Coronary artery (tissue), 2 donors: ENCODE measurements around the gene SFI1.

ENCODE experiments used
- DNase-seq: peaks from one replicate; pipeline ENCODE4 v3.0.0-alpha.2; 2017; ENCODE audit warnings: low spot score
- H3K27ac ChIP-seq, 2 donors: fragments of 200-600 bp; sonication (generic); one replicate each; pipeline ENCODE4 v1.5.1; 2016 to 2019
- H3K4me3 ChIP-seq: fragments of 200-600 bp; sonication (generic); 2 replicates; pipeline ENCODE4 v1.5.1; 2016; ENCODE audit warnings: mild to moderate bottlenecking, moderate library complexity
- CTCF ChIP-seq: fragments of 200-600 bp; sonication (generic); IDR thresholded peaks from one replicate; pipeline ENCODE4 v1.5.1; 2019; ENCODE audit warnings: antibody characterized with exemption

SFI1 gene

DNA sequence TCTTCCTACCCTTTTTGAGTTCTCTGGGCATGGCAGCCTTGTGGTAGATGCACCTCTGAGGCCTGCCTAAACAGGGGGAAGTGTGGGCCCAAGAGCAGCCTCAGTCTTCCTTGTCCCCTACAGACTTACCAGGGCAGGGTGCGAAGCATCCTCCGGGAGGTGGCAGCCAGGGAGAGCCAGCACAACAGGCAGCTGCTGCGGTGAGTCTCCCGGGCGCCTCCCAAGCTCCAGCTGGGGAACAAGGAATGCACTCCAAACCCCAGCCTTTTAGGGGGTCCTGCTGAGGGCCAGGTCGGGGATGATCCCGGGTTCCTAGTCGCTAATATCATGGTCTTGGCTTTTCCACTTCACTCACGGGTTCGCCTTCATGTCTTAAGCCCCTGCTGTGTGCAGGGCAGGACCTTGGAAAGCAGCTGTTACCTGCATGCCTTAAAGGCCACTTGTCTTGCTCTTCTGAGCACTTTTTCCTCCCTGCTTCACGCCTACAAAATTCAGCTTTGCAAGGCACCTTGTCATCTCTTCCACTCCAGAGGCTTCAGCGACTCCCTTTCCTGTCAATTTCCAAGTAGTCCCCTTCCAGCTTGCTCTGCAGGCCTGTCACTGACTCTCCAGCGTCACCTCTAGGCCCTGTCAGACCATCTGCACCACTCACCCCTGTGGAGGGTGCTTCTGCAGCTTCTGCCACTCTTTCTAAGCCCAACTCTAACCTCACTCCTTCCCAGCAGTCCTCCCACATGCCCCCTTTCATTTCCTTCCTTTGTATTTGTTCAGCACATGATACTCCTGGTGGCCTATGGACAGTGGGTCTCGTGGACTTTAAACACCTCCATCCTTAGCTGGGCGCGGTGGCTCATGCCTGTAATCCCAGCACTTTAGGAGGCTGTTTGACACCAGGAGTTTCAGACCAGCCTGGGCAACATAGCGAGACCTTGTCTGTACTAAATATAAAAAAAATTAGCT is 108.7 kb downstream of the SFI1 start:
- no peak overlapping the region for H3K4me3 ChIP-seq
- no peak for DNase-seq
- H3K27ac ChIP-seq, result no peak overlapping the region
- no peak for TF ChIP-seq CTCF

- DNase-seq, result no peak
- TF ChIP-seq CTCF, result no peak
- H3K27ac ChIP-seq, result no peak overlapping the region
- no peak overlapping the region for H3K4me3 ChIP-seq
Measured at GRCh38 chr22:31605851-31606585, 109.7 kb downstream of the SFI1 start.

DNA sequence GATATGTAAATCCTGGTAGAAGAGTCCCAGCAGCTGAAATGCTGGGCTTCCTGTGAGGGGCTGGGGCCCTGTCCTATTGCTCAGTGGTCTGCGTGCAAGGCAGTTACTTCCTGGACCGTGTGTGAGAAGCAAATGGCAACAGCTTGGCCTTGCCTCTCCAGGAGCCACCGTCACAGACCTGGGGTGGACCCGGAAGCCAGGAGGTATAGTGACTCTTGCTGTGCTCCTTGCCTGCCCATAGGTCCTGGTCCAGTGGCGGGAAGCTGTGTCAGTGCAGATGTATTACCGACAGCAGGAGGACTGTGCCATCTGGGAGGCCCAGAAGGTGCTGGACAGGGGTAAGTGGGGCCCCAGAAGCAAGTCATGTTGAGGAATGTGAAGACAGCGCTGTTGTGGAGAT is 111.4 kb downstream of the SFI1 start:
- no peak for DNase-seq
- no peak for TF ChIP-seq CTCF
- Histone ChIP-seq H3K27ac (no peak overlapping the region), H3K4me3 (no peak overlapping the region)

GRCh38 chr22:31609716-31610115 is 113.4 kb downstream of the SFI1 start:
- no peak for DNase-seq
- no peak overlapping the region for H3K4me3 ChIP-seq
- H3K27ac ChIP-seq, result no peak overlapping the region
- TF ChIP-seq CTCF, result no peak

- H3K27ac ChIP-seq, result no peak overlapping the region
- no peak for TF ChIP-seq CTCF
- no peak for DNase-seq
- no peak overlapping the region for H3K4me3 ChIP-seq
Measured at GRCh38 chr22:31610611-31611010, 114.3 kb downstream of the SFI1 start.

GRCh38 chr22:31611061-31611760 is 114.9 kb downstream of the SFI1 start:
- H3K27ac ChIP-seq, result no peak overlapping the region
- DNase-seq, result no peak
- TF ChIP-seq CTCF, result no peak
- no peak overlapping the region for H3K4me3 ChIP-seq
